Prostate gland (tissue), 2 donors: Measurements from ENCODE around the gene ANKRD22. TPM values are rescaled to one million over a fixed set of nuclear protein-coding genes. Genes with fewer than 3 reads are reported as not detected.

ENCODE experiments used
- DNase-seq: peaks from one replicate; pipeline ENCODE4 v3.0.0-alpha.2; 2019; ENCODE audit warnings: low spot score
- H3K27ac ChIP-seq, 2 donors: fragments of 200-600 bp; sonication (generic); 2 replicates each; pipeline ENCODE4 v1.5.1; 2017 to 2019
- H3K27me3 ChIP-seq: fragments of 200-600 bp; sonication (generic); replicated peaks from 2 replicates; pipeline ENCODE4 v1.5.1; 2019; ENCODE audit not compliant: insufficient read depth
- H3K36me3 ChIP-seq, 2 donors: fragments of 200-600 bp; sonication (generic); 1 replicate in 1 of 2; 2 replicates in 1 of 2; pipeline versions ENCODE4 v1.5.1 to v1.8.1; 2017 to 2019
- H3K4me1 ChIP-seq: fragments of 200-600 bp; sonication (generic); replicated peaks from 2 replicates; pipeline ENCODE4 v1.5.1; 2019
- H3K4me3 ChIP-seq, 2 donors: fragments of 200-600 bp; sonication (generic); 2 replicates each; pipeline ENCODE4 v1.5.1; 2017 to 2019
- H3K9me3 ChIP-seq: fragments of 200-600 bp; sonication (generic); 2 replicates; pipeline ENCODE4 v1.5.1; 2017
- CTCF ChIP-seq, 4 experiments: fragments of 200-600 bp in 2 of 4; fragments of 450-650 bp in 2 of 4; sonication (generic) in 2 of 4; IDR thresholded peaks; 1 replicate in 3 of 4; 2 replicates in 1 of 4; pipeline ENCODE4 v1.5.1; 2016 to 2019; ENCODE audit warnings: antibody characterized with exemption in 4 of 4, mild to moderate bottlenecking in 2 of 4, moderate library complexity in 2 of 4
- POLR2A ChIP-seq: fragments of 450-650 bp; IDR thresholded peaks from one replicate; pipeline ENCODE4 v1.6.1; 2016; ENCODE audit warnings: antibody characterized with exemption, mild to moderate bottlenecking
- POLR2AphosphoS5 ChIP-seq: sonication (generic); formaldehyde crosslinking; IDR thresholded peaks from one replicate; pipeline ENCODE4 v1.6.1; 2017; ENCODE audit warnings: antibody characterized with exemption
- WGBS: methylation state at CpG from one replicate; pipeline ENCODE4 v1.1.5; 2018; 5-methylcytosine and 5-hydroxymethylcytosine counted together
- intact Hi-C: fragments of 100-400 bp; cut with DNase I; formaldehyde crosslinking; loops from one replicate; pipeline ENCODE4 v1.14.2; 2022
- total RNA-seq, 2 donors: library from RNA; depleted of rRNA; stranded (reverse); fragments of >200 nt; gene quantifications; one replicate each; pipeline ENCODE4 v1.1.0, GENCODE V29; 2016

ANKRD22 gene
- total RNA-seq, 2 donors from 2014 or later, result 2.8 to 3.1 TPM

- no peak for DNase-seq
- H3K36me3 ChIP-seq, result no peaks in the 10 kb centered on the region
- intact Hi-C loops, result no loop called here
- H3K9me3 ChIP-seq, result no peaks in the 10 kb centered on the region
- 89% methylated on average over 6 of the region's 6 CpGs for WGBS
- H3K27me3 ChIP-seq, result no peaks in the 10 kb centered on the region
- H3K4me3 ChIP-seq, result no peak overlapping the region
- no peak for TF ChIP-seq CTCF (IDR thresholded peaks at IDR 0.05)
- TF ChIP-seq POLR2A, result no peak
- TF ChIP-seq POLR2AphosphoS5, result no peak
- H3K4me1 ChIP-seq, result no peaks in the 10 kb centered on the region
- no peak overlapping the region for H3K27ac ChIP-seq
Observed at GRCh38 chr10:88877298-88877697, 25.7 kb upstream of the ANKRD22 start.

- Histone ChIP-seq H3K36me3 (no peaks in the 10 kb centered on the region), H3K27me3 (no peaks in the 10 kb centered on the region), H3K27ac (no peak overlapping the region), H3K4me1 (no peaks in the 10 kb centered on the region), H3K4me3 (no peak overlapping the region), H3K9me3 (no peaks in the 10 kb centered on the region)
- DNase-seq, result no peak
- TF ChIP-seq POLR2AphosphoS5 (no peak), POLR2A (no peak), CTCF (IDR thresholded peaks at IDR 0.05) (no peak)
- intact Hi-C loops, result no loop called here
Observed at GRCh38 chr10:88875081-88875480, 23.4 kb upstream of the ANKRD22 start.

- no peaks in the 10 kb centered on the region for H3K4me1 ChIP-seq
- no peak overlapping the region for H3K4me3 ChIP-seq
- H3K27ac ChIP-seq, result no peak overlapping the region
- TF ChIP-seq POLR2A (no peak), POLR2AphosphoS5 (no peak), CTCF (IDR thresholded peaks at IDR 0.05) (no peak)
- DNase-seq, result no peak
- intact Hi-C loops, result no loop called here
- 90% methylated on average over 2 of the region's 2 CpGs for WGBS
- no peaks in the 10 kb centered on the region for H3K27me3 ChIP-seq
- no peaks in the 10 kb centered on the region for H3K36me3 ChIP-seq
- no peaks in the 10 kb centered on the region for H3K9me3 ChIP-seq
Observed at GRCh38 chr10:88874281-88874680, 22.6 kb upstream of the ANKRD22 start.

GRCh38 chr10:88873757-88874156, 22.1 kb upstream of the ANKRD22 start:
- H3K27ac ChIP-seq, result no peak overlapping the region
- no peak overlapping the region for H3K4me3 ChIP-seq
- no peaks in the 10 kb centered on the region for H3K9me3 ChIP-seq
- no peaks in the 10 kb centered on the region for H3K4me1 ChIP-seq
- no peak for DNase-seq
- H3K27me3 ChIP-seq, result no peaks in the 10 kb centered on the region
- 54% methylated on average over 2 of the region's 2 CpGs for WGBS
- intact Hi-C loops, result no loop called here
- TF ChIP-seq POLR2A (no peak), POLR2AphosphoS5 (no peak), CTCF (IDR thresholded peaks at IDR 0.05) (no peak)
- H3K36me3 ChIP-seq, result no peaks in the 10 kb centered on the region

- Histone ChIP-seq H3K36me3 (no peaks in the 10 kb centered on the region), H3K4me3 (no peak overlapping the region), H3K9me3 (no peaks in the 10 kb centered on the region), H3K27me3 (no peaks in the 10 kb centered on the region), H3K4me1 (no peaks in the 10 kb centered on the region), H3K27ac (no peak overlapping the region)
- DNase-seq, result no peak
- TF ChIP-seq POLR2A, result no peak
- TF ChIP-seq CTCF (IDR thresholded peaks at IDR 0.05), result no peak
- TF ChIP-seq POLR2AphosphoS5, result no peak
- intact Hi-C loops, result no loop called here
Observed at GRCh38 chr10:88870089-88870488, 18.4 kb upstream of the ANKRD22 start.
